H9 (cell line): ENCODE data around the gene DDC. TPM values are rescaled to one million over a fixed set of nuclear protein-coding genes. Genes with fewer than 3 reads are reported as not detected.

Experiments used
- DNase-seq: peaks from one replicate; pipeline ENCODE4 v3.0.0-alpha.2; 2017
- H2AFZ ChIP-seq: one replicate; pipeline ENCODE4 v1.6.1; 2013; ENCODE audit warnings: mild to moderate bottlenecking, low read length, control low read depth, moderate library complexity
- H2AK5ac ChIP-seq: 2 replicates; pipeline ENCODE4 v1.6.1; 2013; ENCODE audit warnings: low read length, control low read depth, mixed read lengths; ENCODE audit not compliant: insufficient read length
- H2BK120ac ChIP-seq: one replicate; pipeline ENCODE4 v1.6.1; 2013; ENCODE audit warnings: low read depth, mild to moderate bottlenecking, low read length, control low read depth, inconsistent platforms; ENCODE audit not compliant: poor library complexity, severe bottlenecking
- H2BK12ac ChIP-seq: 2 replicates; pipeline ENCODE4 v1.6.1; 2013; ENCODE audit warnings: low read length, control low read depth, mixed read lengths, low read depth; ENCODE audit not compliant: insufficient read length
- H2BK15ac ChIP-seq: 2 replicates; pipeline ENCODE4 v1.6.1; 2013; ENCODE audit warnings: low read depth, low read length, control low read depth
- H2BK20ac ChIP-seq: one replicate; pipeline ENCODE4 v1.6.1; 2013; ENCODE audit warnings: low read depth, mild to moderate bottlenecking, low read length, control low read depth, inconsistent platforms; ENCODE audit not compliant: poor library complexity, severe bottlenecking
- H2BK5ac ChIP-seq: 2 replicates; pipeline ENCODE4 v1.6.1; 2013; ENCODE audit warnings: low read length, control low read depth, mixed read lengths; ENCODE audit not compliant: insufficient read length
- H3K14ac ChIP-seq: 2 replicates; pipeline ENCODE4 v1.6.1; 2013; ENCODE audit warnings: low read length, control low read depth; ENCODE audit not compliant: insufficient read depth
- H3K18ac ChIP-seq: 2 replicates; pipeline ENCODE4 v1.6.1; 2013; ENCODE audit warnings: low read depth, mild to moderate bottlenecking, mixed read lengths, low read length, control low read depth; ENCODE audit not compliant: insufficient read length
- H3K23ac ChIP-seq: 2 replicates; pipeline ENCODE4 v1.6.1; 2013; ENCODE audit warnings: low read length, control low read depth, mixed read lengths, low read depth; ENCODE audit not compliant: insufficient read length
- H3K23me2 ChIP-seq: 2 replicates; pipeline ENCODE4 v1.6.1; 2013; ENCODE audit warnings: low read depth, mild to moderate bottlenecking, mixed read lengths, low read length, control low read depth; ENCODE audit not compliant: insufficient read length, poor library complexity, severe bottlenecking
- H3K27ac ChIP-seq: 2 replicates; pipeline ENCODE4 v1.5.1; 2013; ENCODE audit warnings: low read length, control low read depth, mixed read lengths, low read depth; ENCODE audit not compliant: insufficient read length
- H3K27me3 ChIP-seq: 2 replicates; pipeline ENCODE4 v1.6.1; 2013; ENCODE audit warnings: low read length, control low read depth, inconsistent platforms; ENCODE audit not compliant: insufficient read depth
- H3K4ac ChIP-seq: 2 replicates; pipeline ENCODE4 v1.6.1; 2013; ENCODE audit warnings: low read depth, mild to moderate bottlenecking, control low read depth, inconsistent platforms, low read length, moderate library complexity
- H3K4me1 ChIP-seq: 2 replicates; pipeline ENCODE4 v1.6.1; 2013; ENCODE audit warnings: low read length, control low read depth, inconsistent platforms; ENCODE audit not compliant: insufficient read depth
- H3K4me2 ChIP-seq: 2 replicates; pipeline ENCODE4 v1.6.1; 2013; ENCODE audit warnings: low read length, control low read depth, mixed read lengths; ENCODE audit not compliant: insufficient read length, insufficient read depth
- H3K56ac ChIP-seq: 2 replicates; pipeline ENCODE4 v1.6.1; 2013; ENCODE audit warnings: low read depth, mild to moderate bottlenecking, mixed read lengths, low read length, control low read depth; ENCODE audit not compliant: insufficient read length
- H3K79me1 ChIP-seq: 2 replicates; pipeline ENCODE4 v1.6.1; 2013; ENCODE audit warnings: low read depth, mild to moderate bottlenecking, moderate library complexity, low read length, control low read depth, inconsistent platforms; ENCODE audit not compliant: insufficient read depth, poor library complexity, severe bottlenecking
- H3K79me2 ChIP-seq: 2 replicates; pipeline ENCODE4 v1.6.1; 2013; ENCODE audit warnings: low read length, control low read depth, inconsistent platforms; ENCODE audit not compliant: insufficient read depth
- H3K9ac ChIP-seq: 2 replicates; pipeline ENCODE4 v1.6.1; 2013; ENCODE audit warnings: low read length, control low read depth, mixed read lengths; ENCODE audit not compliant: insufficient read length; ENCODE audit errors: extremely low read depth
- H3K9me3 ChIP-seq: one replicate; pipeline ENCODE4 v1.6.1; 2013; ENCODE audit warnings: low read depth, low read length, inconsistent platforms; ENCODE audit not compliant: control insufficient read depth
- H3T11ph ChIP-seq: one replicate; pipeline ENCODE4 v1.6.1; 2013; ENCODE audit warnings: mild to moderate bottlenecking, low read length, control low read depth, inconsistent platforms
- H4K20me1 ChIP-seq: one replicate; pipeline ENCODE4 v1.6.1; 2013; ENCODE audit not compliant: control insufficient read depth, insufficient read length, insufficient read depth
- H4K5ac ChIP-seq: 2 replicates; pipeline ENCODE4 v1.6.1; 2013; ENCODE audit warnings: low read depth, mild to moderate bottlenecking, mixed read lengths, low read length, control low read depth; ENCODE audit not compliant: insufficient read length
- H4K8ac ChIP-seq: replicated peaks from 2 replicates; pipeline ENCODE4 v1.6.1; 2013; ENCODE audit warnings: low read length, control low read depth, mixed read lengths, low read depth; ENCODE audit not compliant: insufficient read length
- H4K91ac ChIP-seq: 2 replicates; pipeline ENCODE4 v1.6.1; 2013; ENCODE audit warnings: low read depth, mild to moderate bottlenecking, moderate library complexity, mixed read lengths, low read length, control low read depth; ENCODE audit not compliant: insufficient read length
- H3K27ac Mint-ChIP-seq, 3 experiments: 2 replicates in 2 of 3; 3 replicates in 1 of 3; pipeline ENCODE4 v1.8.0; 2020 to 2021; ENCODE audit warnings: mixed read lengths in 3 of 3, mild to moderate bottlenecking in 1 of 3, moderate library complexity in 1 of 3
- H3K27me3 Mint-ChIP-seq: 2 replicates; pipeline ENCODE4 v1.8.0; 2021; ENCODE audit warnings: low read depth, mild to moderate bottlenecking, moderate library complexity, mixed read lengths
- H3K36me3 Mint-ChIP-seq, 3 experiments: 2 replicates in 2 of 3; 3 replicates in 1 of 3; pipeline ENCODE4 v1.8.0; 2020 to 2021; ENCODE audit warnings: low read depth in 3 of 3, mixed read lengths in 3 of 3; ENCODE audit not compliant: insufficient read depth in 1 of 3
- H3K4me1 Mint-ChIP-seq, 2 experiments: 2 replicates each; pipeline ENCODE4 v1.8.0; 2020; ENCODE audit warnings: mixed read lengths in 2 of 2
- H3K4me3 Mint-ChIP-seq, 2 experiments: 2 replicates in 1 of 2; 3 replicates in 1 of 2; pipeline ENCODE4 v1.8.0; 2020 to 2021; ENCODE audit warnings: mild to moderate bottlenecking in 2 of 2, mixed read lengths in 2 of 2, moderate library complexity in 1 of 2
- H3K9me3 Mint-ChIP-seq, 2 experiments: 2 replicates in 1 of 2; 3 replicates in 1 of 2; pipeline ENCODE4 v1.8.0; 2020; ENCODE audit warnings: mild to moderate bottlenecking in 2 of 2, mixed read lengths in 2 of 2, moderate library complexity in 1 of 2
- CTCF ChIP-seq: fragments of 200-600 bp; sonication (generic); conservative IDR thresholded peaks from 3 replicates; pipeline ENCODE4 v1.8.0; 2021; ENCODE audit warnings: antibody characterized with exemption, mild to moderate bottlenecking
- WGBS: extraction: QIAGEN DNeasy Blood & Tissue Kit; methylation state at CpG from one replicate; pipeline ENCODE4 v1.1.7; 2013; ENCODE audit warnings: missing lambda C conversion rate, low lambda C conversion rate, mixed read lengths; ENCODE audit not compliant: insufficient read length; ENCODE audit errors: extremely low coverage; 5-methylcytosine and 5-hydroxymethylcytosine counted together
- total RNA-seq: library from RNA; stranded (reverse); gene quantifications from 2 replicates; pipeline ENCODE4 v1.2.1, GENCODE V29; 2021

DDC gene
- total RNA-seq, 1 experiment from 2014 or later: not detected

GRCh38 chr7:50486512-50486911, 78.7 kb downstream of the DDC start:
- Histone ChIP-seq H2AK5ac (no peak overlapping the region), H2BK15ac (no peak overlapping the region), H3K9me3 (no peaks in the 10 kb centered on the region), H3K27me3 (no peaks in the 10 kb centered on the region), H2BK5ac (no peak overlapping the region), H2BK120ac (no peak overlapping the region), H2BK20ac (no peak overlapping the region), H3K18ac (no peak overlapping the region), H4K91ac (no peak overlapping the region), H3K79me2 (no peaks in the 10 kb centered on the region), H3K9ac (no peak overlapping the region), H3K27ac (no peak overlapping the region), H3K4me2 (no peak overlapping the region), H3K4me1 (no peaks in the 10 kb centered on the region), H4K20me1 (no peaks in the 10 kb centered on the region), H3T11ph (no peak overlapping the region), H4K8ac (no peak overlapping the region), H3K23me2 (no peaks in the 10 kb centered on the region), H3K23ac (no peak overlapping the region), H2AFZ (no peak overlapping the region), H3K79me1 (no peaks in the 10 kb centered on the region), H3K14ac (no peak overlapping the region), H4K5ac (no peak overlapping the region), H2BK12ac (no peak overlapping the region), H3K4ac (no peak overlapping the region), H3K56ac (no peak overlapping the region)
- Mint-ChIP-seq H3K9me3 (peaks cover 23 to 32% of the 10 kb centered on the region in 2 experiments), H3K4me3 (no peak overlapping the region), H3K36me3 (peaks cover 0 to 3% (median 0%) of the 10 kb centered on the region in 3 experiments; a peak in 3 of 7 replicates), H3K27ac (no peak overlapping the region), H3K4me1 (no peaks in the 10 kb centered on the region), H3K27me3 (no peaks in the 10 kb centered on the region)
- DNase-seq: no peak
- no peak for TF ChIP-seq CTCF
- WGBS: no CpG with 5 or more reads among the region's 1 CpG
